HepG2 (cell line): ENCODE data around the gene CACNA1D. TPM values are rescaled to one million over a fixed set of nuclear protein-coding genes. Genes with fewer than 3 reads are reported as not detected.

ENCODE experiments used
- DMTF1 ChIP-seq: sonication (generic); formaldehyde crosslinking; IDR thresholded peaks from 2 replicates; pipeline ENCODE4 v1.4.0; 2020; ENCODE audit warnings: mild to moderate bottlenecking, missing genetic modification reagents
- FOXC1 ChIP-seq: sonication (generic); formaldehyde crosslinking; IDR thresholded peaks from 2 replicates; pipeline ENCODE4 v1.8.0; 2022; ENCODE audit warnings: mild to moderate bottlenecking, missing genetic modification reagents, borderline replicate concordance
- FOXJ3 ChIP-seq: sonication (generic); formaldehyde crosslinking; IDR thresholded peaks from 2 replicates; pipeline ENCODE4 v1.4.0; 2020; ENCODE audit warnings: missing genetic modification reagents, mild to moderate bottlenecking, borderline replicate concordance
- GATA4 ChIP-seq: sonication (generic); IDR thresholded peaks from 2 replicates; pipeline ENCODE4 v1.6.1; 2016; ENCODE audit warnings: antibody characterized with exemption, low read depth, borderline replicate concordance
- HNRNPUL1 ChIP-seq: fragments of 200-400 bp; formaldehyde crosslinking; IDR thresholded peaks from 2 replicates; pipeline ENCODE4 v1.6.1; 2017; ENCODE audit warnings: low read depth, mild to moderate bottlenecking, low read length, moderate library complexity
- MAX ChIP-seq: IDR thresholded peaks from 2 replicates; pipeline ENCODE4 v1.6.1; 2012; ENCODE audit warnings: inconsistent platforms
- MIER3 ChIP-seq: IDR thresholded peaks from 2 replicates; pipeline ENCODE4 v1.6.1; 2016; ENCODE audit warnings: missing compliant biosample characterization, borderline replicate concordance
- NFIC ChIP-seq: IDR thresholded peaks from 2 replicates; pipeline ENCODE4 v1.6.1; 2012; ENCODE audit warnings: mild to moderate bottlenecking, low read length, inconsistent platforms
- ONECUT2 ChIP-seq: sonication (generic); formaldehyde crosslinking; IDR thresholded peaks from 2 replicates; pipeline ENCODE4 v1.4.0; 2020; ENCODE audit warnings: missing genetic modification reagents
- PPARG ChIP-seq: conservative IDR thresholded peaks from 2 replicates; pipeline ENCODE4 v1.6.1; 2016; ENCODE audit warnings: missing biosample characterization, missing genetic modification reagents
- RARA ChIP-seq: IDR thresholded peaks from 2 replicates; pipeline ENCODE4 v1.6.1; 2016; ENCODE audit warnings: missing genetic modification reagents, missing compliant biosample characterization
- STAT6 ChIP-seq: sonication (generic); formaldehyde crosslinking; IDR thresholded peaks from 2 replicates; pipeline ENCODE4 v1.4.0; 2020; ENCODE audit warnings: missing genetic modification reagents, mild to moderate bottlenecking, borderline replicate concordance
- TARDBP ChIP-seq: sonication (generic); formaldehyde crosslinking; IDR thresholded peaks from 2 replicates; pipeline ENCODE4 v1.8.0; 2022; ENCODE audit warnings: mild to moderate bottlenecking, missing genetic modification reagents
- TBX2 ChIP-seq: sonication (generic); formaldehyde crosslinking; IDR thresholded peaks from 2 replicates; pipeline ENCODE4 v1.5.0; 2020; ENCODE audit warnings: missing genetic modification reagents, mild to moderate bottlenecking, borderline replicate concordance
- TBX3 ChIP-seq: fragments of 450-650 bp; IDR thresholded peaks from 2 replicates; pipeline ENCODE4 v1.6.1; 2017; ENCODE audit warnings: antibody characterized with exemption, mild to moderate bottlenecking, inconsistent platforms, borderline replicate concordance
- TEF ChIP-seq: sonication (generic); formaldehyde crosslinking; IDR thresholded peaks from 2 replicates; pipeline ENCODE4 v1.5.0; 2020; ENCODE audit warnings: missing genetic modification reagents
- ZBTB7B ChIP-seq: sonication (generic); formaldehyde crosslinking; IDR thresholded peaks from 2 replicates; pipeline ENCODE4 v1.4.0; 2020; ENCODE audit warnings: missing genetic modification reagents
- ZNF143 ChIP-seq: sonication (generic); formaldehyde crosslinking; IDR thresholded peaks from 2 replicates; pipeline ENCODE4 v1.4.0; 2020; ENCODE audit warnings: missing genetic modification reagents
- ZNF264 ChIP-seq: sonication (generic); formaldehyde crosslinking; IDR thresholded peaks from 2 replicates; pipeline ENCODE4 v1.4.0; 2020; ENCODE audit warnings: missing genetic modification reagents
- ZNF331 ChIP-seq: sonication (generic); formaldehyde crosslinking; IDR thresholded peaks from 2 replicates; pipeline ENCODE4 v1.4.0; 2020; ENCODE audit warnings: missing genetic modification reagents
- ZNF614 ChIP-seq: IDR thresholded peaks from 2 replicates; pipeline ENCODE4 v1.6.1; 2018; ENCODE audit warnings: missing biosample characterization, missing genetic modification reagents, inconsistent platforms, borderline replicate concordance
- ZNF652 ChIP-seq: IDR thresholded peaks from 2 replicates; pipeline ENCODE4 v1.6.1; 2016; ENCODE audit warnings: low read depth, borderline replicate concordance
- ZNF691 ChIP-seq: sonication (generic); formaldehyde crosslinking; IDR thresholded peaks from 2 replicates; pipeline ENCODE4 v1.4.0; 2020; ENCODE audit warnings: missing genetic modification reagents, low read depth, mild to moderate bottlenecking, borderline replicate concordance
- polyA plus RNA-seq, 8 experiments: library from polyadenylated mRNA; depleted of rRNA in 3 of 8; stranded (reverse) in 7 of 8; unstranded in 1 of 8; fragments of >200 nt; fragmentation: Illumina TruSeq in 4 of 8; extraction: Trizol in 4 of 8; gene quantifications; 2 replicates each; pipeline versions ENCODE4 v1.2.1 to v1.2.3, GENCODE V29; 2011 to 2016; ENCODE audit warnings: low read depth in 4 of 8, missing spikeins in 1 of 8, mixed read lengths in 1 of 8; ENCODE audit not compliant: insufficient read depth in 1 of 8
- total RNA-seq, 5 experiments: library from RNA; depleted of rRNA; stranded (reverse); fragments of >200 nt; fragmentation: Illumina TruSeq; extraction: Trizol; gene quantifications; 2 replicates each; pipeline ENCODE4 v1.2.3, GENCODE V29; 2016; ENCODE audit warnings: low read depth in 1 of 5

Gene CACNA1D
- total and polyA plus RNA-seq, 2 of the 13 experiments (the other 11 are each of a cell fraction or from before 2014, with no cell fraction given): 0.26 to 0.38 TPM

- no peak for TF ChIP-seq STAT6
- peak; percentile 71 for TF ChIP-seq RARA
- TF ChIP-seq ZNF143 (CRISPR knock-in tag): no peak
- TF ChIP-seq ZNF331: peak; percentile 87
- peak; percentile 68; the same call in 1 of the 2 replicates for TF ChIP-seq ZNF614
- TF ChIP-seq NFIC: peak; percentile 92
- TF ChIP-seq HNRNPUL1: peak; percentile 93
- peak; percentile 90 for TF ChIP-seq GATA4
- TF ChIP-seq TBX3: peak; percentile 81; the same call in 1 of the 2 replicates
- peak; percentile 88 for TF ChIP-seq ZNF652 (CRISPR knock-in tag)
- peak; percentile 11; the same call in 1 of the 2 replicates for TF ChIP-seq ZNF691 (CRISPR knock-in tag)
- 0 out of 2 replicates have a peak, but pooled peaks have one; percentile 11 for TF ChIP-seq ONECUT2
- TF ChIP-seq TARDBP (CRISPR knock-in tag): peak; percentile 69
- TF ChIP-seq TBX2 (CRISPR knock-in tag): peak; percentile 99
- peak; percentile 34 for TF ChIP-seq MAX
- no peak for TF ChIP-seq DMTF1 (CRISPR knock-in tag)
- TF ChIP-seq TEF (CRISPR knock-in tag): peak; percentile 98
- peak; percentile 73 for TF ChIP-seq ZNF264 (CRISPR knock-in tag)
- TF ChIP-seq PPARG (CRISPR knock-in tag): peak; percentile 81; the same call in 1 of the 2 replicates
- TF ChIP-seq ZBTB7B (CRISPR knock-in tag): peak; percentile 24; the same call in 1 of the 2 replicates
- no peak for TF ChIP-seq FOXC1 (CRISPR knock-in tag)
- TF ChIP-seq MIER3: peak; percentile 88; the same call in 1 of the 2 replicates
- TF ChIP-seq FOXJ3 (CRISPR knock-in tag): peak; percentile 87; the same call in 1 of the 2 replicates
These were observed 16.1 kb upstream of the CACNA1D start (continued) for GRCh38 chr3:53478166-53478830.
